NCI-H1436 (cell line): ENCODE results near the gene CCDC88C.
A peak's percentile ranks its signal among the peaks of the same experiment; 100 is the strongest.

ENCODE experiments used
- DNase-seq: peaks from one replicate; lab custom pipeline; 2025; lab: John Stamatoyannopoulos, UW

The CCDC88C gene

GRCh38 chr14:91306547-91306946 lies 111.1 kb downstream of the CCDC88C start:
- no peak for DNase-seq

DNA sequence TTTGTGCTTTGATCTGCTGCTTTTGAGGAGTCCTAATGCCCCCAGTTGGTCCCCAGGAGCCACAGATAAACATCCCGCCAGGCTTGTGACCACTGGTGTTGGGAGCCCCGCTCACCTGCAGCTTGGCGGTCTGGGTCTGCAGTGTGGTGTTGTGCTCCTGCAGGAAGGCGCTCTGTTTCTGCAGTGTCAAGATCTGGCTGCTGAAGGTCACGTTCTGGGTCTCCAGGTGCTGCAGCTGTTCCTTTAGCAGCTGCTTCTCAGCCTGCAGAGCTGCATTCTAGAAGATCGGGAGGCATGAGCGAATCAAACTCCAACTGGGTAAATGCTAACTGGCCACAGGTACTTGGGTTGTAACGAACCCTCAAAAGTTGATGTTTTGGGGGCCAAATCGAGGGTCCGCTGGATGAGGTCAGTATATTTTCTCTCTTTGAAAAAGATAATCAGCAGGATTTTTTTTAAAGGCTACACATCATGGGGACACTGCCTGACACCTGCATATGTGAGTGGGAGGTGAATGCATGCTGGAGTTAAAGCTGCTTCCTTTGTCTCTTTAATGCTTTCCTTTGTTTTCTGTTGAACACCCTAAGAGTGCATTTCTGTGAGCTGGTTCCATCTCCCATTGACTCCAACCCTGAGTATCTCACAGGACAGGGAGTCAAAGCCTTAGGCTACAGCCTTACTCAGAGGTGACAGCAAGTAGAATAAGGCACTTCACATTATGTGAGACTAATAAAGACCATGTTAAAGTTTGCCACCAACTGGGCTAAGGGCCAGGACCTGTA lies 111.8 kb downstream of the CCDC88C start:
- no peak for DNase-seq

DNA sequence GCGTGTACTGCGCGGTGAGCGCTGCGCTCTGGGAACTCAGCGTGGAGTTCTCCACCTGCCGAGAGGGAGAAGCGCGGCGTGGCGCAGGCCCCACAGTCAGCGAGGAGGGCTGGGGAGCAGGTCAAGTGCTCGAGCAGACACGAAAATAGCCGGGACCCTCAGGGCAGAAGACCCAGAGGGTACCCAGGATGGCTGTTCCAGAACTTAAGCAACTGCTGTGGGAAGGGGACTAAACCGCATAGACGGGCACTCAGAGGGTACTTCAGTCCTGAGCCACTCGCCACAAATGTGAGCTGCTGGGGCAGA lies 113.7 kb downstream of the CCDC88C start:
- DNase-seq: no peak

DNA sequence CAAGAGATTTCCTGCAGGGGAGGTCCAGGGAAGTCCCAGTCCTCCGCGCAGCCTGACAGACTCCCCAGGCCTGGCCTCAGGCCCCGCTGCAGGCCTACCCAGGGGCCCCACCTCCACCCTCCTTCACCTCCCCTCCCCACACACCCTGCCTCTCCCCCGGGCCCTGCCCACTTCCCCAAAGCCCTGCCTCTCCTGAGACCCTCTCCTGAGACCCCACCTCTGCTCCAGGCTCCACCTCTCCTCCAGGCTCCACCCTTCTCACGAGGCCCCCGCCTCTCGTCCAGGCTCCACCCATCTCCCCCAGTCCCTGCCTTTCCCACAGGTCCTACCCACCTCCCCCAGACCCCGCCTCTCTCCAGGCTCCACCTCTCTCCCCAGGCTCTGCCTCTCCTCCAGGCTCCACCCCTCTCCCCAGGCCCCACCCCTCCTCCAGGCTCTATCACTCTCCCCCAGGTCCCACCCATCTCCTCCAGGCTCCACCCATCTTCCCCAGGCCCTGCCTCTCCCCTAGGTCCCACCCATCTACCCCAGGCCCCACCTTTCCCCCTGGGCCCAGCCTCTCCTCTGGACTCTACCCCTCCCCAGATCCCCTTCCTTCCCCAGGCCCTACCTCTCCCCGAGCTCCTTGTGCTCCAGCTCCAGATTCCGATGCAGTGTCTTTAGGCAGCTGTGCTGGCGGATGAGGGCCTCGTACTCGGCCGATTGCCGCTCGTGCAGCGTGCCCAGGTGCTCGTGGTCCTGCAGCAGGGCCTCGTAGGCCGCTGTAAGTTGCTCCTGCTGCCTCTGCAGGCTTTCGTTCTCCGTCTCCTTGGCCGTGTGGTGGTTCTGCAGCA lies 114.3 kb downstream of the CCDC88C start:
- DNase-seq: peak; percentile 29

GRCh38 chr14:91302391-91302790 lies 115.2 kb downstream of the CCDC88C start:
- DNase-seq: no peak

GRCh38 chr14:91300957-91301356 lies 116.7 kb downstream of the CCDC88C start:
- DNase-seq: no peak

- DNase-seq: no peak
Observed at GRCh38 chr14:91300283-91300895, 117.2 kb downstream of the CCDC88C start.

DNA sequence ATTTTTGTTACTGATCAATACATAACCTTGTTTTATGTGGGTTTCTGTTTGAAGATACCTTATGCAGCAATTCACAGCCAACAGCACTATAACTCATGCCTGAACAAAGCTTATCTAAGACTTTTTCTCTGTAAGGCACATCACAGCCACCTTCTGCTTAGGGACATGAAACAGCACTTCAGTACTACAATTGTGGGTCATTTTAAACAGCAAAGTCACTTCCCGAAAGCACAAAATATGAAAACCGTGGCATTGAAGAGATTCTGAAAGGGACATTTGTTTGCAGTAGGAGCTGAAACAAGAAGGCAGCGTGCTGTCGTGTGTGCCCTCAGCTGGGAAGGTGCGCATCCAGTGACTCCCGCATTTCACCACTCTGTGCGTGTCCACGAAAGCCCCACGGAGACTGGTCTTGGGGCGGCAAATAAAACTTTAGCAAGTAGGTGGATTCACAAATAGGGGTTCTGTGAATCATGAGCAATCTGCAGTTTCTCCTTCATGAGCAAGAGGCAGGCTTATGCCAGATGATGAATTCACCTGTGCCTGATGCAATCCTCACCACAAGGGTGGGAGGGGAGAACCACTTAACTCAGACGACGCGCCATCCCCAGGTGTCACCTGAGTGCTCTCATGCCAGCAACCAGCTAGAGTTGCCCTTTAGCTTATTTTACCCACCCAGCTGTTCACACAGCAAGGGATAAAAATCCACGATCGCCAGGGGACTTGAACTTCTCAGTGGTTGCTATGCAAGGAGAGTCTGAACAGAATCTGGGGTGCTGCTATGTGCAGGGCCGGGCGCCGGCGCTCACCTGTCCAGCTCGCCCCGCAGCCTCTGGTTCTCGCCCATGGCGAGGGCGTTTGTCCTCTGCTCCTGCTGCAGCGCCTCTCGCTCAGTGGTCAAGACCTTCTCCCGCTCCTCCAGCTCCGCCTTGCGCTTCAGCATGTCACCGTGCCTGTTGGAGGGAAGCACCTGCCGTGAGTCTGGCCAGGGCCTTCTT lies 118.2 kb downstream of the CCDC88C start:
- DNase-seq: no peak

GRCh38 chr14:91298576-91298975 lies 119.0 kb downstream of the CCDC88C start:
- no peak for DNase-seq

- DNase-seq: no peak
Observed at GRCh38 chr14:91297081-91297711, 120.4 kb downstream of the CCDC88C start.

GRCh38 chr14:91295851-91296796 lies 121.5 kb downstream of the CCDC88C start:
- no peak for DNase-seq

- DNase-seq: no peak
Observed at GRCh38 chr14:91295276-91295845, 122.3 kb downstream of the CCDC88C start.

DNA sequence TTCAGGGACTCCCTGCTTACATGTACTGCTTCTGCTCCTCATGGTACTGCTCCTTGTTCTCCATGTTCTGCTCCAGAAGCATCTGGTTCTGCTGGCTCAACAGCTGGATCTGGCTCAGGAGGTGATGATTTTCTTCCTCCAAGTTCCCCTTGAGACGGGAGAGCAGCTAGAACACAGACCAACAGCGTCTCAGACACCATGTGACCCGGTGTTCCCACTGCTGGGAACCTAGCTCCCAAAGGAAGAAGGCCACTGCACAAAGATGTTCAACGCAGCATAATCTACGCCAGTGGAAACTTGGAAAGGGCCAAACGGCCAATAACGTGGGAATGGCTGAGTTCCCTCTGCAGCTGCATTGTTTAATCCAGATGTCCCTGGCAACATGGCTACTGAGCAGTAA lies 123.5 kb downstream of the CCDC88C start:
- DNase-seq: no peak

DNA sequence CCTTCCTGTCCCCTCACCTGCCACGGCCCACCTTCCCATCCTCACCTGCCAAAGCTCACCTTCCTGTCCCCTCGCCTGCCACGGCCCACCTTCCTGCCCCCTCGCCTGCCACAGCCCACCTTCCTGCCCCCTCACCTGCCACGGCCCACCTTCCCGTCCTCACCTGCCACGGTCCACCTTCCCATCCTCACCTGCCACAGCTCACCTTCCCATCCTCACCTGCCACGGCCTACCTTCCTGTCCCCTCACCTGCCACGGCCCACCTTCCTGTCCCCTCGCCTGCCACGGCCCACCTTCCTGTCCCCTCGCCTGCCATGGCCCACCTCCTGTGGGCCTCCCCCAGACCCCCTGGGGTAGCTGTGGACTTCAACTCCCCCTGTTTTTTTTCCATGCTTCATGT lies 124.3 kb downstream of the CCDC88C start:
- no peak for DNase-seq

DNA sequence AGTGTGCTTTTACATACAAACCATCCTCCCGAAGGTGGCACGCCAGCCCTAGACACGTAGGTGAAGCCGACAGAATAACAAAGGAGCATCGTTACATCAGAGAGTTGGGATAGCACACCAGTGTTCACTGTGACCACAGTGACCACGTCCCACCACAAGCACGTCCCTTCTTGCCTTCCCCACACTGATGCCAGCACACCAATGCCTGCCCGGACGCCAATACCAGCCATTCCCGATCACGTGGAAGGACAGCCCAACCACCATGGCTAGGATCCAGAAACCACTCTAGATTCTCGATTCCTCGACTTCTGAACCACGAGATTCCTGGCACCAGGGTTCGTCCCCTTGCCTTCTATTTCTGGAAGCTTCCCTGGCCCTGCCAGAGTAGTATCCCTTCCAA lies 125.1 kb downstream of the CCDC88C start:
- no peak for DNase-seq

- DNase-seq: no peak
Observed at GRCh38 chr14:91291786-91292405, 125.7 kb downstream of the CCDC88C start.

- no peak for DNase-seq
Observed at GRCh38 chr14:91290986-91291385, 126.6 kb downstream of the CCDC88C start.

GRCh38 chr14:91289464-91289863 lies 128.2 kb downstream of the CCDC88C start:
- no peak for DNase-seq

DNA sequence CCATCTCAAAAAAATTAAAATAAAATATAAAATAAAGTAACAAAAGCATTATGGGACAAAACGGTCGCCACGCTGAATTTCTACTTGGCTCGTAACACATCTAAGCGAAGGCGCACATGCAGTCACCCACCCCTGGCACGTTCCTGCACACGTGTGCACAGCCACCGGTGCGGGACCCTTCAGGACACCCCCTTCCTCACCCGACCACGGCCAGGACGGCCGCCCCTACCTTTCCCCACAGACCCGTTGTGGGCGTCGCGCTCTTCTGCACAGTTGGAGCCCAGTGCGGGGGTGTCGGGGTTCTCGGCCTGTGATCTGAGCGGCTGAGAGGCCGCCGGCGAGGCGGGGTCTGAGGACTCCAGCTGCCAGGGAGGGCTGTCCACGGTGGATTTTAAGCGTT lies 128.7 kb downstream of the CCDC88C start:
- no peak for DNase-seq
